Measurements from ENCODE around the gene ZSCAN12.
"Not testable (repeated sequence)": the region's sequence is repeated elsewhere in the genome, so short reads cannot be mapped to it uniquely, and the experiment has no call there.

ZSCAN12 gene

GRCh38 chr6:28393912-28394662, 5.5 kb downstream of the ZSCAN12 start:
- peak in 1 of 3 donors; percentile 15 for DNase-seq

GRCh38 chr6:28390688-28391087, 8.9 kb downstream of the ZSCAN12 start:
- DNase-seq = no peak

- no peak for DNase-seq
Observed at GRCh38 chr6:28384143-28384533, 15.4 kb downstream of the ZSCAN12 start.

GRCh38 chr6:28383235-28384142, 16.1 kb downstream of the ZSCAN12 start:
- peak; percentile 94 to 98 (median 96) for DNase-seq

GRCh38 chr6:28380381-28380780, 19.2 kb downstream of the ZSCAN12 start:
- DNase-seq = no peak

GRCh38 chr6:28378644-28379043, 20.9 kb downstream of the ZSCAN12 start:
- DNase-seq = no peak

DNA sequence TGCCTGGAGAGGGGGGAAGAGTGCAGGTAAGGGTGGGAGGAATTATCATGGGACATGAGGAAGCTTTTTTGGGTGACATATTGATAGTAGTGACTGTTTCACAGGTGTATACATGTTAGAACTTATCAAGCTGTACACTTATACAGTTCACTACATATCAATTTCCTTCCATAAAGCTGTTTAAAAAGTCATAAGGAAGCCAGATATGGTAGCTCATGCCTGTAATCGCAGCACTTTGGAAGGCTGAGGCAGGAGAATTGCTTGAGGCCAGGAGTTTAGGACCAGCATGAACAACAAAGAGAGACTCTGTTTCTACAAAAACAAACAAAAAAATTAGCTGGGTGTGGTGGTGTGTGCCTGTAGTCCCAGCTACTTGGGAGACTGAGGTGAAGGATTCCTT, 21.7 kb downstream of the ZSCAN12 start:
- DNase-seq = no peak

DNA sequence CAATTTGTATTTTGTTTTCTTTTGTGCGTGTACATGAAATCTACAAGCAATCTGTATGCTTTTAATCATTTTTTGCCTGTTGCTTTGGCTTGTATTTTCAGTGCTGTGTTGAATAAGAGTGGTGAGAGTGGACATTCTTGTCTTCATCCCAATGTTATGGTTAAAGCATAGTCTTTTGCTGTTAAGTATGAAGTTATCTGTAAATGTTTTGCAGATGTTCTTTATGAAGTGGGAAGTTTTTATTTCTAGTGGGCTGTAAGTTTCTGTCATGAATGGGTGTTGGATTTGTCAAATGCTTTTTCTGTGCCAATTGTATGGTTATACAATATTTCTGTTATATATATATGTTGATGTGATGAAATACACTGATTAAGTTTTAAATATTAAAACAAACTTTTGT, 25.6 kb downstream of the ZSCAN12 start:
- no peak for DNase-seq

- DNase-seq = no peak
Observed at GRCh38 chr6:28371706-28372451, 27.7 kb downstream of the ZSCAN12 start.

DNA sequence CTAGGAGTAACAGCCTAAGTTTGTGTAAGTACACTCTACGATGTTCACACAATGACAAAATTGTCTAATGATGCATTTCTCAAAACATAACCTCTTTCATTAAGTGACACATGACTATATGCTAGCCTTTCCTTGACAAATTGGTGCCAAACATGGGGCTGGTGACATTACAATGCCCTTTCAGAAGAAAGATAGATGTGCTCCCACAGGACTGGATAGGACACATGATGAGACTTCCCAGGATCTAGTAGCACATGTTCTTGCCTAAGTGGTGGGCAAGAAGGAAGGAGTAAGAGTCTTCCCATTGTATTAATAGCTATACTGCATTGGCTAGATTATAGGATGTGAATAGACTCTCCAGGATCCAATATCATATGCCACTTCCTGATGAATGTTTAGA, 28.3 kb downstream of the ZSCAN12 start:
- no peak for DNase-seq

- no peak for DNase-seq
Observed at GRCh38 chr6:28370440-28370839, 29.1 kb downstream of the ZSCAN12 start.

GRCh38 chr6:28369463-28369862, 30.1 kb downstream of the ZSCAN12 start:
- no peak for DNase-seq

- peak; percentile 52 to 74 (median 67) for DNase-seq
Observed at GRCh38 chr6:28368522-28368921, 31.0 kb downstream of the ZSCAN12 start.

DNA sequence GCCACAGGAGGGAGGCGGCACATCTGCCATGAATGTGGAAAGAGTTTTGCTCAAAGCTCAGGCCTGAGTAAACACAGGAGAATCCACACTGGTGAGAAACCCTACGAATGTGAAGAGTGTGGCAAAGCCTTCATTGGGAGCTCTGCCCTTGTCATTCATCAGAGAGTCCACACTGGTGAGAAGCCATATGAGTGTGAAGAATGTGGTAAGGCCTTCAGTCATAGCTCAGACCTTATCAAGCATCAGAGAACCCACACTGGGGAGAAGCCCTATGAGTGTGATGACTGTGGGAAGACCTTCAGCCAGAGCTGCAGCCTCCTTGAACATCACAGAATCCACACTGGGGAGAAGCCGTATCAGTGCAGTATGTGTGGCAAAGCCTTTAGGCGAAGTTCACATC, 34.0 kb downstream of the ZSCAN12 start:
- not testable (repeated sequence) for DNase-seq

- DNase-seq = no peak
Observed at GRCh38 chr6:28360961-28361360, 38.6 kb downstream of the ZSCAN12 start.

DNA sequence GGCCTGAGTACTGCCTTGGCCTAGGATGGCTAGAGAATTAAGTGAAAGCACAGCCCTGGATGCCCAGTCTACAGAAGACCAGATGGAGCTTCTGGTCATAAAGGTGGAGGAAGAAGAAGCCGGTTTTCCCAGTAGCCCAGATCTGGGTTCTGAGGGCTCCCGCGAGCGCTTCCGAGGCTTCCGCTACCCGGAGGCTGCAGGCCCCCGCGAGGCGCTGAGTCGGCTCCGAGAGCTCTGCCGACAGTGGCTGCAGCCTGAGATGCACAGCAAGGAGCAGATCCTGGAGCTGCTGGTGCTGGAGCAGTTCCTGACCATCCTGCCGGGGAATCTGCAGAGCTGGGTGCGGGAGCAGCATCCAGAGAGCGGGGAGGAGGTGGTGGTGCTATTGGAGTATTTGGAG, 40.0 kb downstream of the ZSCAN12 start:
- not testable (repeated sequence) for DNase-seq

- no peak for DNase-seq
Observed at GRCh38 chr6:28357036-28357435, 42.5 kb downstream of the ZSCAN12 start.

GRCh38 chr6:28356666-28357020, 42.9 kb downstream of the ZSCAN12 start:
- no peak for DNase-seq

GRCh38 chr6:28355743-28356665, 43.5 kb downstream of the ZSCAN12 start:
- peak; percentile 88 to 89 (median 88) for DNase-seq

DNA sequence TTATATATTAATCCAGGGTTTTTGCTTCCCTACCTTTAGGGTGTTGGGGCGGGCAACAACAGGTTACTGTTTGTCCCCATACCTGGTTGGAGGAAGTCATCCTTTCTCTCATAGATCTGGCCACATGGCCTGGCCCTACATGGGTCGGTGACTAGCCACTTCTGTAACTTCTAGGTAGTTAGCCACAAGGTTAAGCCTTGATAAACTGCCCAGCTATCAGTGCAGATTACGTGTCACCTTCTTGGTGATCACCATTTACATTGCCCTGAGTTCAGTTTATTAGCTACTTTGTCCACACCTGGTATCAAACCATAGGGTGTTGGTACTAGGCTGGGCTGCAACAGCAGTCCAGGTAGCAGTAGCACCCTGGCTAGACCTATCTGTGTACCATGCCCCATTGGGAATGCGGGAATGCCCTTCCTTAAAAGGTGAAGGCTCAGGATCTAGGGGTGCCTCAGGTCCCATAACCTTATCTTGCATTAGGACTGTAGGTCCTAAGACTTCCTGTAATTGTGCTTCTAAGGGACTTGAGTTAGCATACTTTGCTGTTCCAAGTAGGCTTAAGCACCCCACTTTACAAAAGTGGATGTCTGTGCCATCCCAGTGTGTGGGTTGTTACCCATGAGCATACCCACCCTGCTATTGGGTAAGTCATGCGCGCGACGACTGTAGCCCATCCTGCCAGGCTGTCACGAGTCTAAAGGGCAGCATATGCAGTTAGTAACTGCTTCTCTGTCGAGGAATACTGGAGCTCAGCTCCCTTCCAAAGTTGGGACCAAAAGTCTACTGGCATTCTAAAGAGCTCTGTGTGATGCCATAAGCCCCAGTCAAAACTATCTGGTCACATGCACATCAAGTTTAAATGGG, 44.6 kb downstream of the ZSCAN12 start:
- DNase-seq = no peak

- no peak for DNase-seq
Observed at GRCh38 chr6:28353981-28354676, 45.4 kb downstream of the ZSCAN12 start.

All from suppressor macrophage treated with lipopolysaccharide for 1 hour (primary cell).